RWPE2 (cell line): Measurements from ENCODE around the gene PUSL1.
A peak's percentile ranks its signal among the peaks of the same experiment; 100 is the strongest.

Source experiments
- ATAC-seq: fragments of 200-7000 bp; cut with Tn5 transposase; 3 replicates; pipeline ENCODE4 v1.9.1; 2021; ENCODE audit warnings: low read depth
- DNase-seq: peaks from one replicate; pipeline ENCODE4 v3.0.0-alpha.2; 2020; ENCODE audit warnings: low spot score
- H3K27ac ChIP-seq: fragments of 450-650 bp; 2 replicates; pipeline ENCODE4 v1.5.1; 2017; ENCODE audit warnings: mild to moderate bottlenecking; ENCODE audit not compliant: poor library complexity, severe bottlenecking
- H3K27me3 ChIP-seq: fragments of 250-450 bp; sonication (Bioruptor Pico); 2 replicates; pipeline ENCODE4 v1.5.1; 2021; ENCODE audit warnings: mild to moderate bottlenecking, moderate library complexity; ENCODE audit not compliant: insufficient read depth, poor library complexity, severe bottlenecking
- H3K36me3 ChIP-seq: fragments of 250-450 bp; sonication (Bioruptor Pico); 2 replicates; pipeline ENCODE4 v1.5.1; 2020; ENCODE audit warnings: low read depth, mild to moderate bottlenecking, moderate library complexity
- H3K4me1 ChIP-seq: fragments of 250-450 bp; sonication (Bioruptor Pico); 2 replicates; pipeline ENCODE4 v1.5.1; 2021; ENCODE audit warnings: mild to moderate bottlenecking, moderate library complexity; ENCODE audit not compliant: insufficient read depth, poor library complexity, severe bottlenecking
- H3K4me3 ChIP-seq: fragments of 250-450 bp; sonication (Bioruptor Pico); 2 replicates; pipeline ENCODE4 v1.5.1; 2021; ENCODE audit warnings: mild to moderate bottlenecking, moderate library complexity; ENCODE audit not compliant: severe bottlenecking
- H3K9me3 ChIP-seq: fragments of 250-450 bp; sonication (Bioruptor Pico); 2 replicates; pipeline ENCODE4 v1.5.1; 2021; ENCODE audit warnings: mild to moderate bottlenecking, moderate library complexity; ENCODE audit not compliant: severe bottlenecking
- CTCF ChIP-seq: fragments of 450-650 bp; IDR thresholded peaks from one replicate; pipeline ENCODE4 v1.5.1; 2017; ENCODE audit warnings: mild to moderate bottlenecking, moderate library complexity; ENCODE audit not compliant: poor library complexity, severe bottlenecking

PUSL1 gene

GRCh38 chr1:1308756-1309250 is 406 bp downstream of the PUSL1 start:
- 0 out of 3 replicates have a peak, but pooled peaks have one; percentile 0 for ATAC-seq
- H3K4me3 ChIP-seq, result peak overlapping the region; percentile 86
- peaks cover 23% of the 10 kb centered on the region for H3K4me1 ChIP-seq
- DNase-seq, result no peak
- H3K36me3 ChIP-seq, result peaks cover 40% of the 10 kb centered on the region
- peak overlapping the region; percentile 89 for H3K27ac ChIP-seq
- H3K27me3 ChIP-seq, result no peaks in the 10 kb centered on the region
- no peaks in the 10 kb centered on the region for H3K9me3 ChIP-seq
- no peak for TF ChIP-seq CTCF

- H3K36me3 ChIP-seq, result peaks cover 45% of the 10 kb centered on the region
Measured at GRCh38 chr1:1309251-1310108, 1.1 kb downstream of the PUSL1 start.

GRCh38 chr1:1310109-1310385 is 1.6 kb downstream of the PUSL1 start:
- H3K4me3 ChIP-seq, result peak overlapping the region; percentile 86
- DNase-seq (no peak), ATAC-seq (no peak)
- peak; percentile 8 for TF ChIP-seq CTCF
- H3K27me3 ChIP-seq, result no peaks in the 10 kb centered on the region
- H3K27ac ChIP-seq, result peak overlapping the region; percentile 89
- peaks cover 11% of the 10 kb centered on the region for H3K4me1 ChIP-seq
- no peaks in the 10 kb centered on the region for H3K9me3 ChIP-seq
- H3K36me3 ChIP-seq, result peaks cover 50% of the 10 kb centered on the region

More at GRCh38 chr1:1309251-1310108, 1.1 kb downstream of the PUSL1 start:
- ATAC-seq (0 out of 3 replicates have a peak, but pooled peaks have one; percentile 0), DNase-seq (no peak)
- Histone ChIP-seq H3K27me3 (no peaks in the 10 kb centered on the region), H3K4me3 (peak overlapping the region; percentile 86), H3K4me1 (peaks cover 17% of the 10 kb centered on the region), H3K27ac (peak overlapping the region; percentile 89), H3K9me3 (no peaks in the 10 kb centered on the region)
- TF ChIP-seq CTCF, result no peak

GRCh38 chr1:1310476-1311053 is 2.2 kb downstream of the PUSL1 start:
- H3K4me1 ChIP-seq, result peaks cover 7% of the 10 kb centered on the region
- ATAC-seq (no peak), DNase-seq (no peak)
- no peak overlapping the region for H3K4me3 ChIP-seq
- H3K9me3 ChIP-seq, result no peaks in the 10 kb centered on the region
- no peak for TF ChIP-seq CTCF
- H3K27ac ChIP-seq, result peak overlapping the region; percentile 89
- H3K36me3 ChIP-seq, result peaks cover 54% of the 10 kb centered on the region
- H3K27me3 ChIP-seq, result no peaks in the 10 kb centered on the region
